ENCODE measurements around the gene NPLOC4.

NPLOC4 gene

DNA sequence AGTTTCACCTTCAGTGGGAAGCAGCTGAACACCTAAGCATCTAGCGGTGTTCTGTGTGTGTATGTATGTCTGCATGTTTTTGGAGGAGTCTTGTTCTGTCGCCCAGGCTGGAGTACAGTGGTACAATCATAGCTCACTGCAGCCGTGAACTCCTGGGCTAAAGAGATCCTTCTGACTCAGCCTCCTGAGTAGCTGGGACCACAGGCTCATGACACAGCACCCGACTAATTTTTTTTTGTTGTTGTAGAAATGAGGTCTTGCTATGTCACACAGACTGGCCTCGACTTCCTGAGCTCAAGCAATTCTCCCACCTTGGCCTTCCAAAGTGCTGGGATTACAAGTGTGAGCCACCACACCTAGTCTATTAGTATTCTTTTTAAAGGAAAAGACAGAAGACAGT lies 54.6 kb downstream of the NPLOC4 start:
- DNase-seq, result no peak

- no peak for DNase-seq
Measured at GRCh38 chr17:81581758-81582157, 55.2 kb downstream of the NPLOC4 start.

GRCh38 chr17:81580481-81580880 lies 56.4 kb downstream of the NPLOC4 start:
- DNase-seq, result no peak

GRCh38 chr17:81579821-81580321 lies 57.0 kb downstream of the NPLOC4 start:
- DNase-seq, result no peak

DNA sequence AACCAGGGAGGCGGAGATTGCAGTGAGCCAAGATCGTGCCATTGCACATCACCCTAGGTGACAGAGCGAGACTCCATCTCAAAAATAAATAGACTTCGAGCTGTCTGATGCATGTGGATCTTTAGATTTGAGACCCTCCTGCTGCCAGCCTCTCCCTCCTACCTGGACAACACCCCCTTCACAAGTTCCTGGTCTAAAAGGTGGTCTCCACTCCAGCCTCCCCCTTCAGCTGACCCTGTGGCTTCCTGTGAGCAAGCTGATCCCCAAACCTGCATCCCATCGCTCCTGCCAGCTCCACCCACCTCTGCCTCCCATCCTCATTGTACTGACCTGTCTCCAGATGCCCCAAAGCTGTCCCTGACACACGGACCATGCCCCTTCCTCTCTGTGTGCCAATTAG lies 57.6 kb downstream of the NPLOC4 start:
- no peak for DNase-seq

DNA sequence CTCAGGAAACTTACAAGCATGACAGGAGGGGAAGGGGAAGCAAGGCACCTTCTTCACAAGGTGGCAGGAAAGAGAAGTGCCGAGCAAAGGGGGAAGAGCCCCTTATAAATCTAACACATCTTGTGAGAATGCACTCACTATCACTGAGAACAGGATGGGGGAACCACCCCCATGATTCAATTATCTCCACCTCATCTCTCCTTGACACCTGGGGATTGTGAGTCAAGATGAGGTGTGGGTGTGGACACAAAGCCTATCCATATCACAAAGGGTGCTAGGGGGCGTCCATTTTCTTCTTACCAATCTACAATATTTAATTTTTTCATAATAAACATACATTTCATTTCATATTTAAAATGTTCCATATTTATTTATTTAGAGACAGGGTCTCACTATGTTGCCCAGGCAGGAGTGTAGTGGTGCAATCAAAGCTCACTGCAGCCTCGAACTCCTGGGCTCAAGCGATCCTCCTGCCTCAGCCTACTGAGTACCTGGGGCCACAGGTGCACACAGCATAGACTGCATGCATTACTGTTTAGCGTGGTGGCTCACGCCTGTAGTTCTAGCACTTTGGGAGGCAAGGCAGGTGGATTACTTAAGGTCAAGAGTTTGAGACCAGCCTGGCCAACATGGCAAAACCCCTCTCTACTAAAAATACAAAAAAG lies 58.2 kb downstream of the NPLOC4 start:
- DNase-seq, result no peak

DNA sequence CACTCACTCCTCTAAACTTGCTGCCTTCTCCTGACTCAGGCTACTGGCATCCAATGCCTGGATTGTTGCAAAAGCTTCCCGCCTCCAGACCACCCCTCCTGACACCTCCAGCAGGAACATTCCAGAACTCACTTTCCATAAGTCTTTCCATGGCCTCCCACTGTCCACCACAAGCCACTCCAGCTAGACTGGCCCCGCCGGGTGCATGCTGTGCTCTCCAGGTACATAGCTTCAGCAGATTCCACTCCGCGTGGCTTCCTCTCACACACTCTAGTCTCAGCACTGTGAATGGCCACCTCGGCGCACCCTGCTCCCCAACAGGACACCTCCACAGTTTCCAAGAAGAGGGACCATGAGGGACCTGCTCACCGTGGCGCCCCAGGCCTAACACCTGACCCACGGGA lies 58.9 kb downstream of the NPLOC4 start:
- DNase-seq, result no peak

DNA sequence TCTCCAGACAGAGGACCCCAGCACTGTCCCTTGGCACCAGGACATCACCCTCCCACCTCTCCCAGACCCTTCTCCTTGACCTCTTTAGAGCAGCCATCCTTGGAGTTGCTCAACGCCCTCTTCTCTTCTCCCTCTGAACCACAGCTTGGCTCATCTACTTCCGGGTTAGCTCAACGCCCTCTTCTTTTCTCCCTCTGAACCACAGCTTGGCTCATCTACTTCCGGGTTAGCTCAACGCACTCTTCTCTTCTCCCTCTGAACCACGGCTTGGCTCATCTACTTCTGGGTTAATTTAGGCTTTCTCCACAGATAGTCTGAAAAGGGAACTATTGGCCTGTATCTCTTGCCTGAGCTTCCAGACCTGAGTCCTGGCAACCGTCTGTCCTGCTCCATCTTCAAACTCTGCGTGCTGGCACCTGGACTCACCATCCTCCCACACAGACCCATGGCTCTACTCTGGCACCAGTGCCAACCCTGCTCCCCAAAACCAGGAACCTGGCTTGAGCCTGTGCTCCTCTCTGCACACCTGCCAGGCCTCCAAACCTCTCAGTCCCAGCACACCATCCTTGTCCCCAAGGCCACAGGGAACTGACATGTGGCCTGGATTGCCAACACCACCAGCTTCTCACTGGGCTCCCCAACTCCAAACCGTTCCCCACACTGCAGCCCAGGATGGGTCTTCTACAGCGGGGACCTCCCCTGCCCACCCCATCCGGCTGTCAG lies 59.5 kb downstream of the NPLOC4 start:
- DNase-seq, result no peak

- DNase-seq, result no peak
Measured at GRCh38 chr17:81576621-81577277, 60.2 kb downstream of the NPLOC4 start.

- DNase-seq, result no peak
Measured at GRCh38 chr17:81575836-81576235, 61.1 kb downstream of the NPLOC4 start.

DNA sequence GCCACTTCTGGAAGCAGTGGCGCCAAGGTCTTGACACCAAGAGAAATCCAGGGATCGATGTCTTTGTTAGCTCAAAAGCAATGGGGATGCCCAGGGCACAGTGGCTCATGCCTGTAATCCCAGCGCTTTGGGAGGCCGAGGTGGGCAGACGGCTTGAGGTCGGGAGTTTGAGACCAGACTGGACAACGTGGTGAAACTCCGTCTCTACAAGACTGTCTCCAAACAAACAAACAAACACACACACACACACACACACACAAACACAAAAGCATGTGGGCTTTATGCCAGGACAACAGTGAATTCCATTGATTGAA lies 62.3 kb downstream of the NPLOC4 start:
- DNase-seq, result no peak

DNA sequence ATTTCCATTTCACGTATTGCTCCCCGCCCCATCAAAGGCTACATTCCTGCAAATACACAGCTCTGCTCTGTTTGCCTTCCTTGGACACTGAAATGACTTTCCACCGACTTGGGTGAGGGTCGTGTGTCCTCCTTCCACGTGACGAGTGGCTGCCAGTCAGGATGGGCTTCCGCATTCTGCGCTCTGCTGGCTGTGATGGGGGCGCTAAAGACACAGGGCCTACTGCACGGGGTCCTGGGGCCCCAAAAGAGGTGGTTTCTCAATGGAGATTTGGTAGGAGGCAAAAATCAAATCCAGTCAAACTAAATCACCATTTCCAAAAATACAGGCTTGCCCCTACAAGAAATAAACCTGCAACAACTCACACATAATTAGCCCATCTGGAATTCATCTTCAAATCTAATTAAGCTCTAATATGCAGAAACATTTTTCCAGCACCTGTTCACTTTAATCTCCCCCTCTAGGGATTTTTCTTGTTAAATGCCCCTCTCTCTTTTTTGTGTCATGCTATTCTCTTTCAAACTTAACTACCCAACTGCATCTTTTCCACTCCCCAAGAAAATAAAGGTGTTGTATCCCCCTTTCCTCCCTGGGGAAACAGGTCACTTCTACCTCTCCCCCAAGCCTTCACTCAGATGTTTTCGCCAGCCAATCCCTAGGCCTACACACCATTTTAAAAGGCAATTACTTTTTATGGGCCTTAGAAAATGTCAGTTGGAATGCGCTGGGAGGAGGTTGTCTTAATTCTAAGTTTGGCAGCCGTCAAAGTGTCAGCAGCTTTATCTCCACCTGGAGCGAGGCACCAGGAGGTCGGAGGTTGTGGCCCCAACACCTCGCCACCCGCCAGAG lies 62.9 kb downstream of the NPLOC4 start:
- no peak for DNase-seq

DNA sequence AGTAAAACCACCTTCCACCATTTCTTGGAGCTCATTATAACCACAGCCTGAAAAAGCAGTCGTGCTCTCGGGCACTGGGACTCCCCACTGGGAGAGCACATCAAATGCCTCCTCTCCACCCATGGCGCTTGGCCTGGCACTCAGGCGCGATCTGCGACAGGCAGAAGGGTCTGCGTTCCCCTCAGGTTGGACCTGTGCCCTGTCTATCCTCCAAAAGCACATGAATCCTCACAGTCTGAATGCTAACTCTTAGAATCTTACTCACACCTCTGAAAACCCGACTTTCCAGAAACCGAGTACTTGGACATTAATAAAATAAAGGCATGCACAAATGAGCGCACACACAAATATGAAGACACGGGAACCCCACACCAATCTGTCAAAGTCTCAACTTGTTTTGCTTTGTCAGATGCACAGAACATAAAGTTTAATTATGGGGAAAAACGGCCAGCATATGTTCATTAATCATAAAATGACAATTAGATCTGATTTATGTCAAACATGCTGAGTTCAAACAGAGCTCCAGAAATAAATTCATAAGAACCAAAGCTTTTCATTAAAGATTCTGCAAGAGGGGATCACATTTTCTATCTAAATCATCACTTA lies 64.2 kb downstream of the NPLOC4 start:
- DNase-seq, result no peak

- no peak for DNase-seq
Measured at GRCh38 chr17:81570964-81571363, 65.9 kb downstream of the NPLOC4 start.

- no peak for DNase-seq
Measured at GRCh38 chr17:81569986-81570514, 66.9 kb downstream of the NPLOC4 start.

- no peak for DNase-seq
Measured at GRCh38 chr17:81568416-81568815, 68.5 kb downstream of the NPLOC4 start.

DNA sequence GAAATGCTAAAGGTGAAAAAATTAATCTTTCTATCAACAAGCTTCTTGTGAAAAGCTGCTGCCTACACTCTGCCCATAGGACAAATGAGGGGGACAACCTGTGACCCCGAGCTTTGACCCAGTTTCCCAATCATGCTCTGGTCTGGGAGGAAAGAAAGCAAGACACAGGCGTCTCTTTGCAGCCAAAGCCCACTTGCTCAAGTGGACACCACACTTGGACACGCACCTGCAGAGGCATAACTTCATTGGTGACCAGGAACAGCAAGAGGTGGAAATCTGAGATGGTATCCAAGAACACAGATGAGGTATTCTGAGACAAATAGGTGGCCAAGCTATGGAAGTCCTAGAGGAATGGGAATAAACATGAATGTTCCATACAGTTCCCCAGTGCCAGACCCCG lies 69.7 kb downstream of the NPLOC4 start:
- no peak for DNase-seq

DNA sequence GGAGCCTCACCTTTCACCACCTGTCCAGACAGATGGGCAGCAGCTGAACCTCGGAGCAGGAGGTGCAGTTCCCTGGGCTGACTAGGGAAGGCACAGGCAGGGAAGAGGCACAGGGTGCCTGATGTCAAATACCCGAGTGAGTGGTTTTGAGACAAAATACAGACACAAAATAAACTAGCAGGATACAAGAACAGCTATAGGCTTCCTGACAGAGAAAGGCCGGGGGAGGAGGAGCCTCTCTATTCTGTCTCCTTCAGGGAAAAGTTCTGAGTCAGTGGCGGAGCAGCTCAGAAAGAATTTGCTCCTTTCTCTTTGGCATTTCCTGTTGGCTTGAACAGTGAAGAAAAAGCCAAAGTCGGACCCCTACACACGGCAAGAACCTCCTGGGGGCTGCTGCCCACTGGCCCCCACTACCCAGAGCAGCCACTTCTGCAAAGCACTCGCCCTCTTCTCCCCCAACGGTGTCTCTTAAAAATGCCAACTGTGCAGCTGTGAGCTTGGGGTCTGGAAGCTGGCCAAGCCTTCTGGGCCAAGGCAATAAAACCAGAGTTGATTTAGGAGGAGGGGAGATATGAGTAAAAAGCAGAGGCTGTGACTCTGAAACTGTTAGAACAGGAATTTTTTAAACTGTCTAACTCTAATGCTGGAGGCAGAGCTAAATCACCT lies 70.3 kb downstream of the NPLOC4 start:
- DNase-seq, result no peak

DNA sequence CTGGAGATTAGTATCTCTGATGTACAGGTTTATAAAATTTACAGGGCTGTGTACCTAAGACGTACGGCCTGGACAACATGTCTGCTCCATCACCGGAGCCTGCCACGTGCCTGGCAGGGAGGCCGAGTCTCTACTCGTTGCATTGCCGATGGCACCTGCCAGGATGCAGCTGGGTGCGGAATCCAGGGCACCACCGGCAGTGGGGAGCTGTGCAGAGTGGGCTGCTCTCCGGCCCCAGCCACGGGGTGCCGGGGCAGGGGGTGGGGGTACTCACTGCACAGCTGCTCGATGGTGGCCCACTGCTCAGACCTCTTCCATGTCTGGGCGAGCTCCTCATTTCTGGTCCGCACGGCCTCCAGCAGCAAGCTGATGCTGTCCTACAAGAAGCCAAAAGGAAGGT lies 71.7 kb downstream of the NPLOC4 start:
- no peak for DNase-seq

GRCh38 chr17:81564778-81565177 lies 72.1 kb downstream of the NPLOC4 start:
- no peak for DNase-seq

GRCh38 chr17:81563861-81564586 lies 72.9 kb downstream of the NPLOC4 start:
- no peak for DNase-seq

Data from activated gamma-delta T cell treated with Interleukin-2 at 50 U/mL for 16 hours (primary cell).